Right lung (tissue), 5 donors: ENCODE data around the gene PTPRK. TPM values are rescaled to one million over a fixed set of nuclear protein-coding genes. Genes with fewer than 3 reads are reported as not detected.

Experiments
- DNase-seq, 2 donors: peaks; one replicate each; pipeline ENCODE4 v3.0.0-alpha.2; 2013
- polyA plus RNA-seq, 5 donors: library from polyadenylated mRNA; unstranded; fragments of 120-200 nt; gene quantifications; one replicate each; pipeline versions ENCODE4 v1.2.1 to v1.2.3, GENCODE V29; 2013; ENCODE audit warnings: inconsistent platforms in 1 of 5, low replicate concordance in 1 of 5; ENCODE audit not compliant: insufficient read length in 5 of 5, insufficient read depth in 1 of 5

PTPRK gene
- polyA plus RNA-seq, 5 donors = 55.4 to 92.1 (median 85.6) TPM

- no peak for DNase-seq
Measured at GRCh38 chr6:128251445-128252340, 268.7 kb downstream of the PTPRK start.

- DNase-seq = no peak
Measured at GRCh38 chr6:128250370-128251070, 269.9 kb downstream of the PTPRK start.

GRCh38 chr6:128249429-128249828 is 271.0 kb downstream of the PTPRK start:
- no peak for DNase-seq

GRCh38 chr6:128246472-128247260 is 273.7 kb downstream of the PTPRK start:
- DNase-seq = no peak

- no peak for DNase-seq
Measured at GRCh38 chr6:128244751-128245405, 275.5 kb downstream of the PTPRK start.

- DNase-seq = no peak
Measured at GRCh38 chr6:128242765-128243403, 277.5 kb downstream of the PTPRK start.

GRCh38 chr6:128241216-128241615 is 279.2 kb downstream of the PTPRK start:
- DNase-seq = no peak

- DNase-seq = no peak
Measured at GRCh38 chr6:128240024-128240428, 280.4 kb downstream of the PTPRK start.

- no peak for DNase-seq
Measured at GRCh38 chr6:128239146-128239545, 281.3 kb downstream of the PTPRK start.

- no peak for DNase-seq
Measured at GRCh38 chr6:128238225-128238624, 282.2 kb downstream of the PTPRK start.

- DNase-seq = no peak
Measured at GRCh38 chr6:128235556-128235955, 284.8 kb downstream of the PTPRK start.

GRCh38 chr6:128233531-128233930 is 286.9 kb downstream of the PTPRK start:
- DNase-seq = no peak

GRCh38 chr6:128230267-128230989 is 290.0 kb downstream of the PTPRK start:
- no peak for DNase-seq

- no peak for DNase-seq
Measured at GRCh38 chr6:128225612-128226011, 294.8 kb downstream of the PTPRK start.

GRCh38 chr6:128216917-128217316 is 303.5 kb downstream of the PTPRK start:
- no peak for DNase-seq

GRCh38 chr6:128209771-128210170 is 310.6 kb downstream of the PTPRK start:
- no peak for DNase-seq

GRCh38 chr6:128208851-128209580 is 311.4 kb downstream of the PTPRK start:
- DNase-seq = no peak

GRCh38 chr6:128208078-128208477 is 312.3 kb downstream of the PTPRK start:
- DNase-seq = no peak

GRCh38 chr6:128206610-128207426 is 313.6 kb downstream of the PTPRK start:
- DNase-seq = no peak
